Keratinocyte (primary cell): ENCODE measurements around the gene HCK.

ENCODE experiments used
- CTCF ChIP-seq, 3 experiments: IDR thresholded peaks in 1 of 3; conservative IDR thresholded peaks in 1 of 3; optimal IDR thresholded peaks in 1 of 3; 2 replicates in 2 of 3; 3 replicates in 1 of 3; pipeline versions ENCODE3 to v1.5.1; 2011; ENCODE audit warnings: low read length in 3 of 3, mild to moderate bottlenecking in 3 of 3, moderate library complexity in 2 of 3, control low read depth in 1 of 3, inconsistent platforms in 1 of 3; ENCODE audit not compliant: insufficient read depth in 2 of 3; ENCODE audit errors: extremely low read depth in 1 of 3
- EZH2 ChIP-seq: IDR thresholded peaks from one replicate; pipeline ENCODE4 v1.6.1; 2012; ENCODE audit warnings: inconsistent platforms, mild to moderate bottlenecking, low read length, moderate library complexity

DNA sequence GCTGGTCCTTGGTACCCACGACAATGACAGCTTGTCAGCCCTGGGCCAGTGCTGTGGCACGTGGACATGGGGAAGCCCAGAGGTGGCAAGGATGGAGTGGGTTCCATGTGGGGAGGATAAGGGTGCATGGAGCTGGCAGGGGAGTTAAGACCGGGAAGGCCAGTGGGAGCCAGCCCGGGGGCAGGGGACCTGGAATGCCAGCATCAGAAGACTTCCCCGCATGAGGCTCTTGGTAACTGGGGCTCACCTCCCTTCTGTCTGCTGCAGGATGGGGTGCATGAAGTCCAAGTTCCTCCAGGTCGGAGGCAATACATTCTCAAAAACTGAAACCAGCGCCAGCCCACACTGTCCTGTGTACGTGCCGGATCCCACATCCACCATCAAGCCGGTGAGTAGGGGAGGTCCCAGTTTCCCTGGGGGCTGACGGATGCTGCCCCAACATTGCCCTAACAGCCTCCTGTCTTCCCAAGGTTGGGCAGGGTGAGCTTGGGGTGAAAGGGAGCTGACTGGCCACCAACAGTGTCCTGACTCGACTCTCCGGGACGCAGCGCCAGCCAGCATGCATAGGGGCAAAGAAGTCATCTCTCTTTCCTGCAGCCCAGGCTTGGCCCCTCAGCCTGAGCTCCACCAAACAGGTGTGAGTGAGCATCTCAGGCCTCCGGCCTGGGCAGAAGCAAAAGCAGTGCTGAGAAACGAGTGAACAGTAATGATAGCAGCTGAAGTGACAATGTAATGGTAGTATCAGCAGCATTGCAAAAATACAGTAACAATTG is 19.5 kb downstream of the HCK start:
- TF ChIP-seq CTCF (optimal IDR thresholded peaks at IDR 0.05 in 1 of 3, IDR thresholded peaks at IDR 0.05 in 1 of 3, conservative IDR thresholded peaks at IDR 0.05 in 1 of 3; ENCODE audit: extremely low read depth in 1 of 3, insufficient read depth in 2 of 3, low read length in 3 of 3): no peak
- no peak for TF ChIP-seq EZH2
